Activated CD4-positive, alpha-beta T cell treated with anti-CD3 and anti-CD28 coated beads for 36 hours (primary cell): Measurements from ENCODE around the gene MSI2. TPM values are rescaled to one million over a fixed set of nuclear protein-coding genes. Genes with fewer than 3 reads are reported as not detected.

Source experiments
- ATAC-seq: fragments of 200-7000 bp; cut with Tn5 transposase; one replicate; pipeline ENCODE4 v1.10.0; 2021; ENCODE audit warnings: mild to moderate bottlenecking, moderate library complexity
- CTCF ChIA-PET: fragments of 350-600 bp; sonication (Branson Sonifier 250); formaldehyde crosslinking; loops from one replicate; lab custom pipeline; 2021; ENCODE audit warnings: antibody characterized with exemption; lab: Charles Lee
- POLR2A ChIA-PET: fragments of 350-600 bp; sonication (Branson Sonifier 250); formaldehyde crosslinking; loops from one replicate; lab custom pipeline; 2021; ENCODE audit warnings: antibody characterized with exemption, inconsistent platforms; lab: Charles Lee
- DNase-seq: peaks from one replicate; pipeline ENCODE4 v3.0.0-alpha.2; 2020
- H3K27ac Mint-ChIP-seq: one replicate; pipeline ENCODE4 v1.8.0; 2021; ENCODE audit warnings: mixed read lengths
- H3K27me3 Mint-ChIP-seq: one replicate; pipeline ENCODE4 v1.8.0; 2021; ENCODE audit warnings: mixed read lengths
- H3K36me3 Mint-ChIP-seq: one replicate; pipeline ENCODE4 v1.8.0; 2021; ENCODE audit warnings: low read depth, mixed read lengths
- H3K4me1 Mint-ChIP-seq: one replicate; pipeline ENCODE4 v1.8.0; 2021; ENCODE audit warnings: mixed read lengths
- H3K4me3 Mint-ChIP-seq: one replicate; pipeline ENCODE4 v1.8.0; 2021; ENCODE audit warnings: mild to moderate bottlenecking, moderate library complexity, mixed read lengths
- H3K9me3 Mint-ChIP-seq: one replicate; pipeline ENCODE4 v1.8.0; 2021; ENCODE audit warnings: low read depth, mixed read lengths
- intact Hi-C, 2 experiments: fragments of 100-400 bp; cut with DNase I in 1 of 2; cut with micrococcal nuclease in 1 of 2; formaldehyde crosslinking; loops; one replicate each; pipeline versions ENCODE4 v1.14.2 to v1.15.1; 2022 to 2024; cut with DNase I, micrococcal nuclease
- total RNA-seq, 2 experiments: library from RNA; stranded (reverse); gene quantifications; one replicate each; pipeline ENCODE4 v1.2.3, GENCODE V29; 2021

The MSI2 gene
- total RNA-seq, 2 experiments from 2014 or later, result 55.3 to 57.2 TPM

DNA sequence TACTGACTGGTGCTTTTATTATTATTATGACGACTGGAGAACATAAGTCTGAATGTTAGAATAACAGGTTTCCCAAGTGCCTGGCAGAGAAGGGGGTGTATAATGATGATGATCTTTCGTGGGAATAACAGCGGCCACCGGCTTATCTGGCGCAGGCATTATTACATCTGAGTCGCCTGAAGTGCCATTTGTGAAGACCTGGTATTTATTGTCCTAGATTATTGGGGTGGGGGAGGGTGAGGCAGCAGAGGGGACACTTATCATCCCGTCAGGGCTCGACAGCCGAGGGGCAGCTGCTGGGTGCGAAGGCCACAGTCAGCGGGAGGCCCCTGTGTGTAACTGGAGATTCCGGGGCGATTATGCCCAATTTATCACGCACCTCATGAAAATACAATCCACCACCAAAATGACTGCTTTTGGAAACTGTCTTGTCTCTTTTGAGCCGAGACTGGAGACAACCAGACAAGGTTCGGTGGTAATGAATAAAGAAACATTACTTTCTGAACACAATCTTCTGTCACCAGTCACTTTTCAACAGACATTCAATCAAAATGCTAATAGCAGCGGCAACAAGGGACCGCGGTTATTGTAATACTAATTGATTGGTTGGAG lies 289.5 kb downstream of the MSI2 start:
- H3K36me3 Mint-ChIP-seq, result no peaks in the 10 kb centered on the region
- DNase-seq (no peak), ATAC-seq (no peak)
- no peak overlapping the region for H3K4me3 Mint-ChIP-seq
- H3K9me3 Mint-ChIP-seq, result no peaks in the 10 kb centered on the region
- POLR2A ChIA-PET, result no interaction called here
- peaks cover 17% of the 10 kb centered on the region for H3K4me1 Mint-ChIP-seq
- no peak overlapping the region for H3K27ac Mint-ChIP-seq
- CTCF ChIA-PET, result interaction anchor here (0.6 to 1.0 kb wide), 3 partner anchors 286 to 420 kb away, joined by 3 to 4 read pairs (median 3); no protein-coding TSS in a partner anchor
- no peaks in the 10 kb centered on the region for H3K27me3 Mint-ChIP-seq
- intact Hi-C loops, result no loop called here

DNA sequence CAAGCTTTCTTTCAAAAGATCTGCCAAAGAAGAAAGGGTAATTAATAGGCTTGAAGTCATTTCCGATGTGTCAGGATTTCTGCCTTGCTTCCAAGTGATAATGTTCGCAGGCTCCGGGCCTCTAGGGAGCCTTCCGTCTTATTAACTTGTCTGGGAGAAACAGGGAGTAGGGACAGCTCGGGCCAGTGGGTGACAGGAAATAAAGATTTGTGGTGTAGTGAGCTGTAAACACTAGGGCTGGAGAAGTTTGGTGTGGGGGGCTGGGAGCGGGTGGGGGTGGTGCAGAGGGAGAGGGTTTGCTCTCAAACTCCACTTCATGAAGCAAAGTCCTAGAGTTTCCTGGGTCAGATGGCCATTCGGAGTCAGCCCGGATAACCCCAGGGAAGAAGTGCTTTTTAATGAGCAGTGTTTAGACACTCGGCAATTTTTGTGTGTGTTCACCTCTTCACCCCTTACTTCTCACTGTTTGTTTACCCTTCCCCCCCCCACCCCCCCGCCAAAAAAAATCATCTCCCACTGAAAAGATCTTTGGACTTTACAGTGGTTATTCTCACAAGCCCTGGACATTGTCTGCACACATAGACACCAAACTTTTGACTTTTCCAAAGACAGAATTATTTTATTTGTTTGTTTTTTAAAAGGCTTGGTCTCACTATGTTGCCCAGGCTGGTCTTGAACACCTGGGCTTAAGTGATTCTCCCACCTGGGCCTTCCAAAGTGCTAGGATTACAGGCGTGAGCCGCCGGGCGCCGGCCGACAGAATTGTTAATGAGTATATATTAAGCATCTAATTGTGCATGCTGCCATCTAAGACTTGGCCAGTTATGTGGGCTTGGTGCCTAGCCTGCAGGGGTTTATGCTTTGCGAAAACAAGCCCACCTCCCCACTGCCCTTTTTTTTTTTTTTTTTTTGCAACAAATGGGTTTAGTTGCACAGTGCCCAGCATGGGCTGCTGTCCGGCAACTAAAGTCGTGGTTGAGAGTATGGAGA lies 292.4 kb downstream of the MSI2 start:
- no peak for ATAC-seq
- Mint-ChIP-seq H3K27me3 (no peaks in the 10 kb centered on the region), H3K4me3 (no peak overlapping the region), H3K36me3 (no peaks in the 10 kb centered on the region), H3K9me3 (no peaks in the 10 kb centered on the region), H3K4me1 (peaks cover 35% of the 10 kb centered on the region), H3K27ac (no peak overlapping the region)
- intact Hi-C loops, result no loop called here
- DNase-seq, result no peak
- CTCF ChIA-PET, result interaction anchor here (0.7 kb wide), 1 partner anchor 16 kb away, joined by 4 read pairs; no protein-coding TSS in a partner anchor
- POLR2A ChIA-PET, result no interaction called here

DNA sequence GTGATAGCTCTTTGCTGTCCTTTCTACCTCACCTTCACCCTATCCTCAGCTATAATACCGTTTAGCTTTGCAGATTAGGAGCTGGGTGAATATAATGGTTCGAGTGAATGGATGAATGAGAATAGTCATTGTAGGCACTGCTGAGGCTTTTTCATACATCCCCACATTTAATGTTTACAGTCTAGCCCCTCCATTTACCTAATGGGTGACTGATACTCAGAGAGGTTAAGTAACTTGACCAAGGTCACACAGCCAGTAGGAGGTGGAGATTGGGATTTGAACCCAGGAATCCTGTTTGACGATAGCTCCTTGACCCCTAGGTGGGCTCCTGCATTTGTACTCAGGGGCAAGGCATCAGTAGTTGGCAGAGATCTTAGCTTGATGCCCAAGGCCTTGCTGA lies 293.1 kb downstream of the MSI2 start:
- Mint-ChIP-seq H3K4me3 (no peak overlapping the region), H3K27ac (no peak overlapping the region), H3K9me3 (no peaks in the 10 kb centered on the region), H3K36me3 (no peaks in the 10 kb centered on the region), H3K27me3 (no peaks in the 10 kb centered on the region), H3K4me1 (peaks cover 35% of the 10 kb centered on the region)
- intact Hi-C loops, result no loop called here
- DNase-seq, result no peak
- ChIA-PET CTCF (interaction anchor here (0.8 kb wide), 1 partner anchor 8 kb away, joined by 3 read pairs; no protein-coding TSS in a partner anchor), POLR2A (no interaction called here)
- ATAC-seq, result no peak

DNA sequence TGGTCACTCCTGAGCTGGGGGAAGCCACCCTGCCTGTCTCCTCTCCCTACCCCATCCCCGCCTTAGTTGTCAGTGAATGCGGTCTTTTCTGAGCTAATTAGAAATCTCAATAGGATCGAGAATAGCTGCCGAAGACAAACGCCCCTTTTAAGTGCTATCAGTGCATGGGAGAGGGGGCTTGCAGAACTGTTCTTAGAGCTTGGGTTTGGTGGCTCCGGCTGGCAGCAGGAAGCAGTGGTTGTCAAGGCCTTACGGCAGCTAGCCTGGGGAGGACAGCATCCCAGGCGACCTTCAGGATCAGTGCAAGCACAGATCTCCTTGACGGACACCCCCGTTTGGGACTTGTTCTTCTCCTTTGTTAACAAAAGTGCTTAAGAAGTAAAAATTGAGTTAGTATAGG lies 293.7 kb downstream of the MSI2 start:
- no peak overlapping the region for H3K4me3 Mint-ChIP-seq
- ATAC-seq (no peak), DNase-seq (no peak)
- intact Hi-C loops, result loop anchor here in 1 of 2 experiments (5.0 to 10.0 kb wide), 2 partner anchors 122 to 195 kb away; partner anchors contain the start of gene CCDC182
- H3K9me3 Mint-ChIP-seq, result no peaks in the 10 kb centered on the region
- H3K27me3 Mint-ChIP-seq, result no peaks in the 10 kb centered on the region
- no peaks in the 10 kb centered on the region for H3K36me3 Mint-ChIP-seq
- POLR2A ChIA-PET, result no interaction called here
- peaks cover 33% of the 10 kb centered on the region for H3K4me1 Mint-ChIP-seq
- no peak overlapping the region for H3K27ac Mint-ChIP-seq
- CTCF ChIA-PET, result interaction anchor here (0.6 to 2.2 kb wide), 4 partner anchors 8 to 234 kb away, joined by 3 to 6 read pairs (median 4); no protein-coding TSS in a partner anchor

DNA sequence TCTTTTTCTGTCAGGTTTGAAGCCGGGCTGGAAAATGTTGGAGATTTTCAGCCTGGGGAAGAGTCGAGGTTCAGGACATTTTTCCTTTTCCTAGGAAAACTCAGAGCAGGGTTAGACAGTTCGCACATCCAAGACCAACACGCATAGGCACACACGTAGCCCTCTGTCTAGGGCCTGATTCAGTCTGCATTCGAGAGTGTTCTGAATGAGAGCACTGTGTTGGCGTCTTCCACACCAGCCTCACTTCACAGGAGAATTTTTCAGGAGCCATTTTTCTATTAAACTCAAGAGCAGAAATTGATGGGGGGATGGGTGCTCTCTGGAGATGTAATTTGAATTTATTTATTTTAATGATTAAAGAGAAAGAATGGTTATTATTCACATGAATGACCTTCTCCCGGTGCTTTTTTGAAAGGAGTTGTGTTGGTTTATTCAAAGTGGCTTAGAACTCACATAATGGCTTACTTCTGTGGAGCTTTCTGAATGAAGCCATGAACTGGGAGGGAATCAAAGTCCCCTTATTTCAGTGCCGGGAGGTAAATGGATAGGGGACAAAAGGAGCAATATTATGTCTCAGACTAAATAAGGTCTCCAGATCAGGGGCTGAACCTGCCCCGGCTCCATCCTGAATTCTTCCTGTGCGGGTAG lies 294.5 kb downstream of the MSI2 start:
- no peaks in the 10 kb centered on the region for H3K36me3 Mint-ChIP-seq
- peaks cover 33% of the 10 kb centered on the region for H3K4me1 Mint-ChIP-seq
- ChIA-PET CTCF (interaction anchor here (0.6 to 2.2 kb wide), 2 partner anchors 121 to 234 kb away, joined by 3 to 6 read pairs; no protein-coding TSS in a partner anchor), POLR2A (no interaction called here)
- H3K9me3 Mint-ChIP-seq, result no peaks in the 10 kb centered on the region
- ATAC-seq (no peak), DNase-seq (no peak)
- H3K27me3 Mint-ChIP-seq, result no peaks in the 10 kb centered on the region
- intact Hi-C loops, result loop anchor here in 1 of 2 experiments (5.0 to 10.0 kb wide), 2 partner anchors 122 to 194 kb away; partner anchors contain the start of gene CCDC182
- no peak overlapping the region for H3K27ac Mint-ChIP-seq
- no peak overlapping the region for H3K4me3 Mint-ChIP-seq

DNA sequence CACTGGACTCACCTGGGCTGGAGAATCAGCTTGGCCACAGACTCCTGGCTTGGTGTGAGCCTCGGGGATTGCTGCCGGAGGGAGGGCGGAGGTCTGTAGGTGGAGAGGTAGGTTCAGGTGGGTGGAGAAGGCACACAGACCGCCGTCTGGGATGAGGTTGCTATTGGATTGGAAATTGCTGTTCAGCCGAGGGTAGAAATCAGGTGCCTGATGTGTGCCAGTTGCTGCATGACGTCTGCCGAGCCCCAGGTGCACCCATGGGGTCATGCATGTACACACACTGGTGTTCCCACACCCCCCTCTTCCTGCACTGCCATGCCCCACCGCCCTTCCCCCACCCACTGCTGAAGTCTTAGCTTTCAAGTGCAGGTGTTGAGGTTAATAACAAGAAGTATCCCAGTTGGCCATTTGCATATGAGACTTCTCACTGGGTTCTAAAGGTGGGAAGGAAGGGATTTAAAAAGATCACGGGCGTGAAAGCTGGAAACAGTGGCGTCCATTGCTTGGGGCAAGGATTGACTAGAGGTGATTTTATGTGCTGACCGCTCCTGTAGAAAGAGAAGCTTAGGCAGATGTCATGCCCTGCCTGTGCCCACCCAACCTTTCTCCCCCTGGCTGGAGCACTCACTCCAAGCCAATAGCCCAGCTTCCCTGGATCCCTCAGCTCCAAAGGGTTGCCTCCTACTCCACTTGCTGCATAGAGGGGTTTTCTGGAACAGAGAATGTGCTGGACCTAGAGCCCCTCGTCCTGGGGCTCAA lies 295.2 kb downstream of the MSI2 start:
- DNase-seq (peak; percentile 21), ATAC-seq (peak; percentile 23)
- no peaks in the 10 kb centered on the region for H3K9me3 Mint-ChIP-seq
- H3K27me3 Mint-ChIP-seq, result no peaks in the 10 kb centered on the region
- no peak overlapping the region for H3K27ac Mint-ChIP-seq
- H3K4me1 Mint-ChIP-seq, result peaks cover 33% of the 10 kb centered on the region
- H3K4me3 Mint-ChIP-seq, result no peak overlapping the region
- ChIA-PET POLR2A (no interaction called here), CTCF (interaction anchor here (0.6 to 2.2 kb wide), 6 partner anchors 40 to 937 kb away, joined by 3 to 6 read pairs (median 4); partner anchors contain the start of gene HSF5)
- intact Hi-C loops, result loop anchor here in 1 of 2 experiments (5.0 to 10.0 kb wide), 2 partner anchors 121 to 193 kb away; partner anchors contain the start of gene CCDC182
- H3K36me3 Mint-ChIP-seq, result no peaks in the 10 kb centered on the region

DNA sequence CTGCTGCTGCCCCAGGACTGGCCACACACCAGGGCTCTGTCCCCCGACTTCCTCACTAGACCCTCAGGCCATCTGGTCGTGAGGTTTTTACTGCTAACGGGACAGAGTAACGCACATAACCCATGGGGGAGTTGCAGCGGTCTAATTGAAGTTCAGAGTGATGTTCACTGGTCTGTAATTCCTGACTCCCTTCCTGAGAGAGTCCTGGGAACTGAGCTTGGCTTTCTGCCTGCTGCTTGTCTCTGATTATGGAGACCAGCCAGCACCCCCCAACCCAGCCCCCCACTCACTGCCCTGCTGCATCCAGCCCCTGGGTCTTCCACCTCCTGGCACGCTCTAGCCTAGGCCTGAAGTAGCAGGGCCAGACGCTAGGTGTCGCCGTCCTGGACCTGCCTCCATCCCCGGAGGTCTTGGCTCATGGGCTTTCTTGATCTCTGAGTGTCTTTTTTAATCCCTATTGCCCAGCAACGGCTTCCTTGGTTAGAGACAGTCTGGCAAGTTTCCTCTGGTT lies 295.8 kb downstream of the MSI2 start:
- Mint-ChIP-seq H3K36me3 (peaks cover 3% of the 10 kb centered on the region), H3K27me3 (no peaks in the 10 kb centered on the region), H3K9me3 (no peaks in the 10 kb centered on the region), H3K27ac (peak overlapping the region; percentile 29), H3K4me3 (no peak overlapping the region), H3K4me1 (peaks cover 28% of the 10 kb centered on the region)
- CTCF ChIA-PET, result interaction anchor here (0.6 to 2.2 kb wide), 11 partner anchors 26 to 936 kb away, joined by 3 to 7 read pairs (median 3); partner anchors contain the start of gene HSF5
- intact Hi-C loops, result loop anchor here in 1 of 2 experiments (5.0 to 10.0 kb wide), 2 partner anchors 120 to 193 kb away; partner anchors contain the start of gene CCDC182
- POLR2A ChIA-PET, result no interaction called here
- DNase-seq, result peak; percentile 61
- peak; percentile 74 for ATAC-seq

DNA sequence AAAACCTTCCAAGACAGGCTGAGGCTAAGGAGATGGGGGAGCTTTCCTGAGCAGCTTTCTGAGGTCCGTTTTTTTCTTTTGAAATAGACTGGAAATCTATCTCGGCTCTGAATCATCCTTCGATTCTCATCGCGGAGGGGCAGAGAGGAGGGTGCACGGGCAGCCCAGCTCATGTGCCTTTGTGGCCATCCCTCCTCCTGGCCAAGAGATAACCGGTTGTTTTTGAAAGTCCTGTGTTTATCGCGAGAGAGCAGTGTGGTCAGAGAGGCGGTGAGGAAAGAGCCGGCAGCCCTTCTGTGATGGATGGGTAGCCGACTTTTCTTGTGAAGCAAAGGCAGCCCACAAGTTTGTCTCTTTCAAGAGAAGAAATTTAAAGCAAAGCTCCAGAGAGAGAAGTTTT lies 297.2 kb downstream of the MSI2 start:
- ChIA-PET CTCF (interaction anchor here (0.9 to 1.7 kb wide), 4 partner anchors 106 to 311 kb away, joined by 3 to 7 read pairs (median 4); no protein-coding TSS in a partner anchor), POLR2A (no interaction called here)
- no peaks in the 10 kb centered on the region for H3K9me3 Mint-ChIP-seq
- DNase-seq (no peak), ATAC-seq (no peak)
- intact Hi-C loops, result loop anchor here in 1 of 2 experiments (5.0 to 10.0 kb wide), 2 partner anchors 119 to 191 kb away; partner anchors contain the start of gene CCDC182
- H3K27ac Mint-ChIP-seq, result no peak overlapping the region
- no peak overlapping the region for H3K4me3 Mint-ChIP-seq
- H3K4me1 Mint-ChIP-seq, result peaks cover 28% of the 10 kb centered on the region
- H3K27me3 Mint-ChIP-seq, result no peaks in the 10 kb centered on the region
- H3K36me3 Mint-ChIP-seq, result peaks cover 3% of the 10 kb centered on the region

DNA sequence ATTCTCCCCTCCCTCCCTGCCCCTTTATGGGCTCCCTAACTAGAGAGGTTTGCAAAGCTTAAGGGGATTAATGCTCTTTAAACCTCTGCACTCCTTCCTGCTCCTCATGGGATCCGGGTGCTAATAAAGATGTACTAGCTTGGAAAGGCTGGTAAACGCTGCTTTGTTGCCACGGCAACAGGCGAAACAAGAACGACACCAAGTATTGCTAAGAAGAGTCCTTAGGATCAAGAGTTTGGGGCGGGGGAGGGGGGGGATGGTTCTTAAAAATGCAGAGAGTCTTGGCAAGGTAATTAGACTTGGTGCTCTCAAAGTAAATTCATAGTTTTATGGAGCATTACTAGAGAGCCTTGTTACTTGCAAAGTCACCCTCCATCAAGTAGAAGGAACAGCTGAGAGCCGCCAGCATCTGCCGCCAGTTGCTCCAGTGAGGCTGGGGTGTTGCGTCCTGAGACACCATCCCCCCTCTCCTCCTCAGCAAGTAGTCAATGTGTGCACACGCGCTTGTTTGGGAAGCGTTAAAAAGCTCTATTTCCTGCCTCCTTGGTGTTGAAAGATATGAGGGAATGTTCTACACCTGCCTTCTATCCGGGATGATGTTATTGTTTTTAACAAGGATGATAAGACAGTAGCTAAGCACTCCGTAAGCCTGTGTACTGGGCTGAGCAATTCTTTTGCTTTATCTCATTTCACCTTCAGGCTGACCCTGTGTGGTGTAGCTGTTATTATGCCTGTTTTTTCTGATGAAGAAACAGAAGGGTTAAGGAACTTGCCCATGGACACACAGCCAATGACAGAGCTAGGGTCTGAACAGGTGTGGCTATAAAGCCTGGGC lies 297.9 kb downstream of the MSI2 start:
- POLR2A ChIA-PET, result no interaction called here
- no peak overlapping the region for H3K4me3 Mint-ChIP-seq
- no peaks in the 10 kb centered on the region for H3K9me3 Mint-ChIP-seq
- CTCF ChIA-PET, result interaction anchor here (0.6 kb wide), 3 partner anchors 7 to 311 kb away, joined by 3 to 4 read pairs (median 3); no protein-coding TSS in a partner anchor
- H3K36me3 Mint-ChIP-seq, result peaks cover 3% of the 10 kb centered on the region
- intact Hi-C loops, result loop anchor here in 1 of 2 experiments (5.0 to 10.0 kb wide), 2 partner anchors 118 to 191 kb away; partner anchors contain the start of gene CCDC182
- no peak for ATAC-seq
- DNase-seq, result peak; percentile 24
- no peak overlapping the region for H3K27ac Mint-ChIP-seq
- no peaks in the 10 kb centered on the region for H3K27me3 Mint-ChIP-seq
- peaks cover 28% of the 10 kb centered on the region for H3K4me1 Mint-ChIP-seq
